ENCODE results near the gene PRKCD.

Gene PRKCD

GRCh38 chr3:53236112-53236841 is 75.3 kb downstream of the PRKCD start:
- FAIRE-seq: no peak

DNA sequence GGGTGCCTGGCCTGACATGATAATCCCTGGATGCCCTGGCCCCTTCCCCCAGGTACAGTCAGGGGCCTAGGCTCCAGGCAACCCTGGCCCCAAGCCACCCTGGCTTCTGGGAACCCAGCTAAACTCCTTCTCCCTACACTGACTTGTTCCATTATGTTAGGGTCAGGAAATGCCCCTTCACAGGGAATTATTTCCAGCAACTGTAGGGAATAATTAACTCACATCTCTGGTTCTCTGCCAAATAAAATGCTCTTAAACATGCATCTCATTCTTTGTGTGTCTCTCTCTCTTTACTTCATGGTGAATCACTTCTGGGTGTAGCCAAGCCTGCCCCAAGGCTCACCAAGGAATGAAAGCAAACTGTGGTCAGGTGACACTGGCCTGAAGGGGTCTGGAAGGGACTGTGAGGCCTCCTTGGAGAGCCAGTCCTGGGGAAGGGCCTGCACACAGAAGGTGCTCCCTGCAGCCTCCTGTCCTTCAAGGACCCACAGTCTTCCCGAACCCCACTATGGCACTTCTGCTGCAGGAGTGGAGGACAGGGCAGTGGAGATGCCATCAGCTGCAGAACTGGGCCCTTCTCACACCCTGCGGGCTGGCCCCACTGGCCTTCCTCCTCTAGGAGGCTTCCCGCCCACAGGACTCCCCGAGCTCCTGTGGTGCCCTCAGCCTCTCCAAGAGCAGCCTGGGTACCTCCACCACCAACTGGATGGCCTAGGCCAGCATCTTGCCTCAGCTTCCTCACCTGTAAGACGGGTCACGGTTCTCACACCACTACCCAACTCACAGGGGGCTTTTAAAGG is 77.2 kb downstream of the PRKCD start:
- no peak for FAIRE-seq

GRCh38 chr3:53238886-53239285 is 77.9 kb downstream of the PRKCD start:
- no peak for FAIRE-seq

- no peak for FAIRE-seq
Observed at GRCh38 chr3:53239800-53240199, 78.8 kb downstream of the PRKCD start.

GRCh38 chr3:53240989-53241972 is 80.3 kb downstream of the PRKCD start:
- no peak for FAIRE-seq

- FAIRE-seq: no peak
Observed at GRCh38 chr3:53242155-53242554, 81.1 kb downstream of the PRKCD start.
